Gastrocnemius medialis (tissue), 4 donors: ENCODE measurements around the gene NAV3. TPM values are rescaled to one million over a fixed set of nuclear protein-coding genes. Genes with fewer than 3 reads are reported as not detected.

ENCODE experiments used
- ATAC-seq, 2 donors: fragments of 150-250 bp; one replicate each; pipeline ENCODE4 v1.9.1; 2016
- DNase-seq, 2 donors: peaks; one replicate each; pipeline ENCODE4 v3.0.0-alpha.2; 2019
- H3K27ac ChIP-seq, 4 donors: fragments of 200-600 bp; sonication (generic); 1 replicate in 1 of 4; 2 replicates in 3 of 4; pipeline ENCODE4 v1.5.1; 2016 to 2018; ENCODE audit warnings: mild to moderate bottlenecking in 2 of 4, moderate library complexity in 1 of 4
- H3K27me3 ChIP-seq, 3 donors: fragments of 200-600 bp; sonication (generic) in 2 of 3; 1 replicate in 1 of 3; 2 replicates in 2 of 3; pipeline versions ENCODE4 v1.5.1 to v1.6.0; 2016 to 2019; ENCODE audit warnings: mild to moderate bottlenecking in 1 of 3, moderate library complexity in 1 of 3
- H3K36me3 ChIP-seq, 2 donors: fragments of 200-600 bp; sonication (generic) in 1 of 2; one replicate each; pipeline ENCODE4 v1.5.1; 2017 to 2018
- H3K4me1 ChIP-seq, 2 donors: fragments of 200-600 bp; sonication (generic) in 1 of 2; one replicate each; pipeline ENCODE4 v1.5.1; 2016 to 2017; ENCODE audit warnings: mild to moderate bottlenecking in 2 of 2
- H3K4me3 ChIP-seq, 4 donors: fragments of 200-600 bp; sonication (generic) in 3 of 4; 1 replicate in 1 of 4; 2 replicates in 3 of 4; pipeline ENCODE4 v1.5.1; 2016 to 2019; ENCODE audit warnings: mild to moderate bottlenecking in 2 of 4
- H3K9me3 ChIP-seq, 3 donors: fragments of 200-600 bp; sonication (generic) in 2 of 3; 1 replicate in 1 of 3; 2 replicates in 2 of 3; pipeline ENCODE4 v1.5.1; 2016 to 2019
- CTCF ChIP-seq, 5 experiments: fragments of 450-650 bp in 3 of 5; fragments of 200-600 bp in 2 of 5; sonication (generic) in 2 of 5; IDR thresholded peaks in 4 of 5; conservative IDR thresholded peaks in 1 of 5; 1 replicate in 4 of 5; 2 replicates in 1 of 5; pipeline ENCODE4 v1.5.1; 2016 to 2019; ENCODE audit warnings: antibody characterized with exemption in 5 of 5, mild to moderate bottlenecking in 3 of 5, moderate library complexity in 3 of 5
- POLR2A ChIP-seq, 2 donors: fragments of 450-650 bp; IDR thresholded peaks; one replicate each; pipeline ENCODE4 v1.6.1; 2017; ENCODE audit warnings: antibody characterized with exemption in 2 of 2, mild to moderate bottlenecking in 2 of 2, moderate library complexity in 2 of 2
- in situ Hi-C, 4 donors: fragments of 200-750 bp; cut with MboI; loops; one replicate each; pipeline versions ENCODE4 v1.15.0 to v1.8.0; 2017; ENCODE audit warnings: low sequenced_read_pairs in 4 of 4
- intact Hi-C: fragments of 100-400 bp; cut with DNase I; formaldehyde crosslinking; loops from one replicate; pipeline ENCODE4 v1.15.1; 2023; ENCODE audit warnings: low total_unique reads
- total RNA-seq, 4 donors: library from RNA; depleted of rRNA; stranded (reverse); fragments of >200 nt; gene quantifications; one replicate each; pipeline versions ENCODE4 v1.1.0 to v1.2.3, GENCODE V29; 2016

NAV3 gene
- total RNA-seq, 4 donors from 2014 or later: 0.87 to 2.5 (median 2.0) TPM

GRCh38 chr12:77800501-77800900, 30.2 kb upstream of the NAV3 start:
- no peak for ATAC-seq
- no peaks in the 10 kb centered on the region for H3K4me1 ChIP-seq
- no peak overlapping the region for H3K4me3 ChIP-seq
- in situ Hi-C loops (no loop called here), intact Hi-C loops (no loop called here)
- no peak for TF ChIP-seq POLR2A (IDR thresholded peaks at IDR 0.05)
- TF ChIP-seq CTCF (IDR thresholded peaks at IDR 0.05 in 4 of 5, conservative IDR thresholded peaks at IDR 0.05 in 1 of 5): no peak
- H3K9me3 ChIP-seq: no peaks in the 10 kb centered on the region
- DNase-seq: no peak
- H3K27me3 ChIP-seq: no peaks in the 10 kb centered on the region
- H3K36me3 ChIP-seq: no peaks in the 10 kb centered on the region
- no peak overlapping the region for H3K27ac ChIP-seq

DNA sequence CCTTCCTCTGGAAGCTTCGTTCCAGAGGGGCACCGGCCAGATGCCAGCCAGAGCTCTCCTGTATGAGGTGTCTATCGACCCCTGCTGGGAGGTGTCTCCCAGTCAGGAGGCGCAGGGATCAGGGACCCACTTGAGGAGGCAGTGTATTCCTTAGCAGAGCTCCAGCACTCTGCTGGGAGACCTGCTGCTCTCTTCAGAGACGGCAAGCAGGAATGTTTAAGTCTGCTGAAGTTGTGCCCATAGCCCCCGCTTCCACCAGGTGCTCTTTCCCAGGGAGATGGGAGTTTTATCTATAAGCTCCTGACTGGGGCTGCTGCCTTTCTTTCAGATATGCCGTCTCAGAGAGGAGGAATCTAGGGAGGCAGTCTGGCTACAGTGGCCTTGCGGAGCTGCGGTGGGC, 22.2 kb upstream of the NAV3 start:
- intact Hi-C loops (no loop called here), in situ Hi-C loops (no loop called here)
- H3K36me3 ChIP-seq: no peaks in the 10 kb centered on the region
- no peaks in the 10 kb centered on the region for H3K27me3 ChIP-seq
- H3K4me3 ChIP-seq: no peak overlapping the region
- no peak for TF ChIP-seq CTCF (IDR thresholded peaks at IDR 0.05 in 4 of 5, conservative IDR thresholded peaks at IDR 0.05 in 1 of 5)
- TF ChIP-seq POLR2A (IDR thresholded peaks at IDR 0.05): no peak
- ATAC-seq: no peak
- no peak for DNase-seq
- no peaks in the 10 kb centered on the region for H3K4me1 ChIP-seq
- no peaks in the 10 kb centered on the region for H3K9me3 ChIP-seq
- no peak overlapping the region for H3K27ac ChIP-seq

DNA sequence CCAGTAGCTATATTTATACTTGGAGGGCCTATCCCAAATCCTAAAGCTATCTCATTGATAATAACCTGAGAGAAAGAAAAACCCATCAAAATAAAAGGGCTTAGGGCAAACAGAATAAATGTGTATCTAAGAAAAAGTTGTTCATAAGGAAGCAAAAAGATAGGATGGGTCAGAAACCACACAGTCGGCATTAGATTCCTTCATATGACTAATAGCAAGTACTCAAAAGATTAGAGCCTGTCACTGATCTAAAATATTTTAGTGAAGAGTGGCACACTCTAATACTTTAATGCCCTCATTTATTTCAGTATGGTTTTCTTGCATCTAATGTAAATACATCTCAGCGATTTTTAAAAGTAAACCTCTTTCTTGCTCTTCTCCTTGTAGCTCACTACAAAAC, 17.1 kb upstream of the NAV3 start:
- no peak overlapping the region for H3K27ac ChIP-seq
- no peaks in the 10 kb centered on the region for H3K9me3 ChIP-seq
- ATAC-seq (no peak), DNase-seq (no peak)
- H3K4me1 ChIP-seq: no peaks in the 10 kb centered on the region
- intact Hi-C loops: no loop called here
- no peaks in the 10 kb centered on the region for H3K36me3 ChIP-seq
- in situ Hi-C loops: no loop called here
- H3K4me3 ChIP-seq: no peak overlapping the region
- TF ChIP-seq CTCF (IDR thresholded peaks at IDR 0.05 in 4 of 5, conservative IDR thresholded peaks at IDR 0.05 in 1 of 5) (no peak), POLR2A (IDR thresholded peaks at IDR 0.05) (no peak)
- no peaks in the 10 kb centered on the region for H3K27me3 ChIP-seq

DNA sequence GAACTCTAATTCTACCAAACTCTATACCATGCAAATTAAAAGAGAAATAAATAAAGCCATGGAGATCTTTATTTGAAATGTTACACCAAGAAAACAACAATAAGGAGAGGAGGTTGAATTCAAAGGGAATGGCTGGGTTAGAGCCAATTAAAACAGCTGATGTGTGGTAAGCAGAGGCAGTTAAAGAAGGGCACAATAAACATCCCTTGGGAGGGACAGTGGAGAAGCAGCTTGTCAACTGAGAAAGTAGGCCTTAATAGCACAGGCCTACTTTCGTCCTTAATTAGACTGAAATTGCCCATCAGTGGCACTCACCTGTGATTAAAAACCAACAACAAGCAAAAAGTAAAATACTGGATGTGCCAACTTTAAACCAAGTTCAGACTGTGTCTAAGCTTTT, 16.3 kb upstream of the NAV3 start:
- Histone ChIP-seq H3K27ac (no peak overlapping the region), H3K4me1 (no peaks in the 10 kb centered on the region), H3K36me3 (no peaks in the 10 kb centered on the region), H3K4me3 (no peak overlapping the region), H3K27me3 (no peaks in the 10 kb centered on the region), H3K9me3 (no peaks in the 10 kb centered on the region)
- no peak for TF ChIP-seq POLR2A (IDR thresholded peaks at IDR 0.05)
- no peak for TF ChIP-seq CTCF (IDR thresholded peaks at IDR 0.05 in 4 of 5, conservative IDR thresholded peaks at IDR 0.05 in 1 of 5)
- intact Hi-C loops (no loop called here), in situ Hi-C loops (no loop called here)
- ATAC-seq (no peak), DNase-seq (no peak)

GRCh38 chr12:77816196-77816595, 14.5 kb upstream of the NAV3 start:
- Histone ChIP-seq H3K4me1 (no peaks in the 10 kb centered on the region), H3K27ac (no peak overlapping the region), H3K9me3 (no peaks in the 10 kb centered on the region), H3K36me3 (no peaks in the 10 kb centered on the region), H3K4me3 (no peak overlapping the region), H3K27me3 (no peaks in the 10 kb centered on the region)
- no peak for ATAC-seq
- in situ Hi-C loops (no loop called here), intact Hi-C loops (no loop called here)
- DNase-seq: no peak
- TF ChIP-seq CTCF (IDR thresholded peaks at IDR 0.05 in 4 of 5, conservative IDR thresholded peaks at IDR 0.05 in 1 of 5): no peak
- no peak for TF ChIP-seq POLR2A (IDR thresholded peaks at IDR 0.05)
